HepG2 (cell line): ENCODE data around the gene RNF150. TPM values are rescaled to one million over a fixed set of nuclear protein-coding genes. Genes with fewer than 3 reads are reported as not detected.

Source experiments
- ATAC-seq: fragments of 200-7000 bp; cut with Tn5 transposase; 3 replicates; pipeline ENCODE4 v1.9.1; 2020; ENCODE audit warnings: mild to moderate bottlenecking, moderate library complexity
- BruUV-seq: library from RNA; stranded (reverse); fragments of 400-500 nt; replicated peaks from 2 replicates; lab custom pipeline; 2021; lab: Mats Ljungman, UMichigan
- CTCF ChIA-PET: fragments of 300-600 bp; formaldehyde crosslinking; extraction: SDS; loops from one replicate; lab custom pipeline; 2021; ENCODE audit warnings: low total read pairs, inconsistent platforms, low intra/inter-chr PET ratio; lab: Yijun Ruan, JAX
- POLR2A ChIA-PET: fragments of 350-600 bp; sonication (Branson Sonifier 250); formaldehyde crosslinking; loops from one replicate; lab custom pipeline; 2020; ENCODE audit warnings: antibody characterized with exemption, inconsistent platforms; lab: Yijun Ruan, JAX
- DNase-seq: peaks from one replicate; pipeline ENCODE4 v3.0.0-alpha.2; 2015; ENCODE audit warnings: low spot score
- FAIRE-seq: peaks from 3 replicates; lab custom pipeline; 2011; peaks lifted over from hg19 to GRCh38; lab: Jason Lieb, UNC
- H2AFZ ChIP-seq: one replicate; pipeline ENCODE4 v1.6.1; 2011; ENCODE audit warnings: low read length, inconsistent platforms
- H3K27ac ChIP-seq: fragments of 300-600 bp; 3 replicates; pipeline ENCODE4 v1.8.0; 2011; ENCODE audit warnings: mixed run types, mild to moderate bottlenecking, mixed read lengths, low read length, inconsistent platforms; ENCODE audit not compliant: insufficient read depth; ENCODE audit errors: extremely low read length
- H3K27me3 ChIP-seq, 2 experiments: fragments of 200-600 bp in 1 of 2; 2 replicates in 1 of 2; 3 replicates in 1 of 2; pipeline versions ENCODE4 v1.6.0 to v1.8.0; 2011; ENCODE audit warnings: low read length in 2 of 2, mild to moderate bottlenecking in 2 of 2, moderate library complexity in 2 of 2, inconsistent platforms in 1 of 2; ENCODE audit not compliant: insufficient read depth in 2 of 2, control insufficient read depth in 1 of 2
- H3K36me3 ChIP-seq, 2 experiments: fragments of 200-600 bp in 1 of 2; replicated peaks in 1 of 2; 2 replicates in 1 of 2; 3 replicates in 1 of 2; pipeline versions ENCODE4 v1.5.1 to v1.8.0; 2011; ENCODE audit warnings: low read length in 2 of 2, inconsistent platforms in 1 of 2; ENCODE audit not compliant: insufficient read depth in 2 of 2, control insufficient read depth in 1 of 2
- H3K4me1 ChIP-seq: 2 replicates; pipeline ENCODE4 v1.5.1; 2012; ENCODE audit warnings: low read length, inconsistent platforms; ENCODE audit not compliant: insufficient read depth
- H3K4me2 ChIP-seq: 2 replicates; pipeline ENCODE4 v1.6.0; 2011; ENCODE audit warnings: low read depth, low read length, inconsistent platforms
- H3K4me3 ChIP-seq, 3 experiments: fragments of 200-600 bp in 1 of 3; sonication (generic), shearing (Covaris generic) in 1 of 3; replicated peaks in 1 of 3; 2 replicates each; pipeline ENCODE4 v1.5.1; 2011 to 2016; ENCODE audit warnings: low read length in 3 of 3, inconsistent platforms in 2 of 3, low read depth in 2 of 3, mild to moderate bottlenecking in 2 of 3, control low read depth in 1 of 3, mixed read lengths in 1 of 3; ENCODE audit not compliant: insufficient read depth in 1 of 3
- H3K79me2 ChIP-seq: one replicate; pipeline ENCODE4 v1.6.1; 2011; ENCODE audit warnings: low read length, inconsistent platforms; ENCODE audit not compliant: insufficient read depth
- H3K9ac ChIP-seq: 2 replicates; pipeline ENCODE4 v1.6.0; 2011; ENCODE audit warnings: mild to moderate bottlenecking, low read depth, low read length, inconsistent platforms; ENCODE audit not compliant: insufficient read depth
- H3K9me3 ChIP-seq: 2 replicates; pipeline ENCODE4 v1.5.1; 2012; ENCODE audit warnings: mild to moderate bottlenecking, low read length
- H4K20me1 ChIP-seq: 2 replicates; pipeline ENCODE4 v1.6.0; 2011; ENCODE audit warnings: inconsistent platforms, mild to moderate bottlenecking, low read length, moderate library complexity; ENCODE audit not compliant: insufficient read depth
- ATRX ChIP-seq: sonication (generic); formaldehyde crosslinking; IDR thresholded peaks from 2 replicates; pipeline ENCODE4 v1.4.0; 2020; ENCODE audit warnings: missing genetic modification reagents, borderline replicate concordance
- BORCS8-MEF2B ChIP-seq: sonication (generic); formaldehyde crosslinking; IDR thresholded peaks from 2 replicates; pipeline ENCODE4 v1.8.0; 2022; ENCODE audit warnings: mild to moderate bottlenecking, missing genetic modification reagents
- DNMT1 ChIP-seq: sonication (generic); formaldehyde crosslinking; IDR thresholded peaks from 2 replicates; pipeline ENCODE4 v1.5.1; 2020; ENCODE audit warnings: mild to moderate bottlenecking, missing genetic modification reagents
- GATAD1 ChIP-seq: IDR thresholded peaks from 2 replicates; pipeline ENCODE4 v1.6.1; 2016; ENCODE audit warnings: missing genetic modification reagents, missing compliant biosample characterization
- PCBP1 ChIP-seq: fragments of 200-400 bp; formaldehyde crosslinking; IDR thresholded peaks from 2 replicates; pipeline ENCODE4 v1.6.1; 2017; ENCODE audit warnings: mild to moderate bottlenecking, low read depth, low read length, borderline replicate concordance
- SMYD3 ChIP-seq: sonication (generic); formaldehyde crosslinking; IDR thresholded peaks from 2 replicates; pipeline ENCODE4 v1.8.1; 2023; ENCODE audit warnings: mild to moderate bottlenecking, missing genetic modification reagents
- SP140L ChIP-seq: sonication (generic); formaldehyde crosslinking; IDR thresholded peaks from 2 replicates; pipeline ENCODE4 v1.4.0; 2020; ENCODE audit warnings: missing genetic modification reagents, borderline replicate concordance
- ZNF138 ChIP-seq: sonication (generic); formaldehyde crosslinking; IDR thresholded peaks from 2 replicates; pipeline ENCODE4 v1.5.0; 2020; ENCODE audit warnings: mild to moderate bottlenecking, low read depth, missing genetic modification reagents
- ZNF615 ChIP-seq: sonication (generic); formaldehyde crosslinking; IDR thresholded peaks from 2 replicates; pipeline ENCODE4 v1.5.0; 2020; ENCODE audit warnings: mild to moderate bottlenecking, missing genetic modification reagents, borderline replicate concordance
- WGBS: methylation state at CpG from one replicate; pipeline ENCODE4 v1.1.6; 2017; ENCODE audit warnings: low lambda C conversion rate; 5-methylcytosine and 5-hydroxymethylcytosine counted together
- in situ Hi-C: cut with HindIII; loops from 2 replicates; pipeline ENCODE4 v1.10.0; 2017; ENCODE audit warnings: low pct_unique_long_range_greater_than_20kb; ENCODE audit not compliant: extremely low pct_ligation_motif_present
- intact Hi-C: fragments of 100-400 bp; cut with micrococcal nuclease; formaldehyde crosslinking; loops from one replicate; pipeline ENCODE4 v1.10.0; 2022; ENCODE audit not compliant: unreplicated experiment
- polyA plus RNA-seq, 8 experiments: library from polyadenylated mRNA; depleted of rRNA in 3 of 8; stranded (reverse) in 7 of 8; unstranded in 1 of 8; fragments of >200 nt; fragmentation: Illumina TruSeq in 4 of 8; extraction: Trizol in 4 of 8; gene quantifications; 2 replicates each; pipeline versions ENCODE4 v1.2.1 to v1.2.3, GENCODE V29; 2011 to 2016; ENCODE audit warnings: low read depth in 4 of 8, missing spikeins in 1 of 8, mixed read lengths in 1 of 8; ENCODE audit not compliant: insufficient read depth in 1 of 8
- total RNA-seq, 5 experiments: library from RNA; depleted of rRNA; stranded (reverse); fragments of >200 nt; fragmentation: Illumina TruSeq; extraction: Trizol; gene quantifications; 2 replicates each; pipeline ENCODE4 v1.2.3, GENCODE V29; 2016; ENCODE audit warnings: low read depth in 1 of 5
- TF ChIP-seq, protein P1 (sequence below): sonication (generic); formaldehyde crosslinking; IDR thresholded peaks from one replicate; pipeline ENCODE4 v1.5.1; 2020; ENCODE audit warnings: mild to moderate bottlenecking, missing genetic modification reagents; ENCODE audit errors: not compliant biosample characterization
- TF ChIP-seq, protein P2 (sequence below): sonication (generic); formaldehyde crosslinking; conservative IDR thresholded peaks from 2 replicates; pipeline ENCODE4 v1.4.0; 2020; ENCODE audit warnings: missing genetic modification reagents
- TF ChIP-seq, protein P3 (sequence below): IDR thresholded peaks from 2 replicates; pipeline ENCODE4 v1.6.1; 2012; ENCODE audit warnings: low read depth, low read length, improper control_type of control experiment

Gene RNF150
- total and polyA plus RNA-seq, 2 of the 13 experiments (the other 11 are each of a cell fraction or from before 2014, with no cell fraction given): 0.02 to 0.03 TPM

DNA sequence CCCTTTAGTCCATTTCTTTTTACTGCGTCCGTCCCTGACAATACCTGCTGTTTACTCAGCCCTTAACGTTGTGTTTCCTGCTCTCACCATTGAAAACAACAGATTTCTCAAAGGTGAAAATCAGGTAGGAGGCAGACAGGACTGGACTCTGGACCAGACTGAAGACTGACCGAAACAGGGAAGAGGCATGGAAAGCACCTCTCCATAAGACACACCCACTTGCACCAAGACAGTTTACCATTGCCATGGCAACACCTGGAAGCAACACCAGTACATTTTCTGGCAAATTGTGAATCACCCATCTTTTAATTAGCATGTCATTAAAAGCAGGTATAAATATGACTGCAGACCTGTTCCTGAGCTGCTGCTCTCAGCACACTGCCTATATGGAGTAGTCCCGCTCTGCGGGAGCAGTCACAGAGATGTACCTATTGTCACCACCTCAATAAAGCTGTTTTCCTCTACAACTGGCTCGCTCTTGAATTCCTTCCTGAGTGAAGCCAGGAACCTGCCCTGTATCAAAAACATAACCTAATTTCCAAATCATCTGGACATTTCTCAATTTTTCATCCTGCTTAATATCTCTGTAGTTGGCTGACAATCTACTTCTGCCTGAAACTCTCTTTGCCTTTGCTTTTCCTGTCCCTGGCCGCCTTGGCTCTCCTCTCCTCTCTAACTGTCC is 117.0 kb downstream of the RNF150 start:
- in situ Hi-C loops (no loop called here), intact Hi-C loops (no loop called here)
- no peak for FAIRE-seq
- TF ChIP-seq SP140L (CRISPR knock-in tag): no peak
- TF ChIP-seq SMYD3: no peak
- TF ChIP-seq, protein P1, sequence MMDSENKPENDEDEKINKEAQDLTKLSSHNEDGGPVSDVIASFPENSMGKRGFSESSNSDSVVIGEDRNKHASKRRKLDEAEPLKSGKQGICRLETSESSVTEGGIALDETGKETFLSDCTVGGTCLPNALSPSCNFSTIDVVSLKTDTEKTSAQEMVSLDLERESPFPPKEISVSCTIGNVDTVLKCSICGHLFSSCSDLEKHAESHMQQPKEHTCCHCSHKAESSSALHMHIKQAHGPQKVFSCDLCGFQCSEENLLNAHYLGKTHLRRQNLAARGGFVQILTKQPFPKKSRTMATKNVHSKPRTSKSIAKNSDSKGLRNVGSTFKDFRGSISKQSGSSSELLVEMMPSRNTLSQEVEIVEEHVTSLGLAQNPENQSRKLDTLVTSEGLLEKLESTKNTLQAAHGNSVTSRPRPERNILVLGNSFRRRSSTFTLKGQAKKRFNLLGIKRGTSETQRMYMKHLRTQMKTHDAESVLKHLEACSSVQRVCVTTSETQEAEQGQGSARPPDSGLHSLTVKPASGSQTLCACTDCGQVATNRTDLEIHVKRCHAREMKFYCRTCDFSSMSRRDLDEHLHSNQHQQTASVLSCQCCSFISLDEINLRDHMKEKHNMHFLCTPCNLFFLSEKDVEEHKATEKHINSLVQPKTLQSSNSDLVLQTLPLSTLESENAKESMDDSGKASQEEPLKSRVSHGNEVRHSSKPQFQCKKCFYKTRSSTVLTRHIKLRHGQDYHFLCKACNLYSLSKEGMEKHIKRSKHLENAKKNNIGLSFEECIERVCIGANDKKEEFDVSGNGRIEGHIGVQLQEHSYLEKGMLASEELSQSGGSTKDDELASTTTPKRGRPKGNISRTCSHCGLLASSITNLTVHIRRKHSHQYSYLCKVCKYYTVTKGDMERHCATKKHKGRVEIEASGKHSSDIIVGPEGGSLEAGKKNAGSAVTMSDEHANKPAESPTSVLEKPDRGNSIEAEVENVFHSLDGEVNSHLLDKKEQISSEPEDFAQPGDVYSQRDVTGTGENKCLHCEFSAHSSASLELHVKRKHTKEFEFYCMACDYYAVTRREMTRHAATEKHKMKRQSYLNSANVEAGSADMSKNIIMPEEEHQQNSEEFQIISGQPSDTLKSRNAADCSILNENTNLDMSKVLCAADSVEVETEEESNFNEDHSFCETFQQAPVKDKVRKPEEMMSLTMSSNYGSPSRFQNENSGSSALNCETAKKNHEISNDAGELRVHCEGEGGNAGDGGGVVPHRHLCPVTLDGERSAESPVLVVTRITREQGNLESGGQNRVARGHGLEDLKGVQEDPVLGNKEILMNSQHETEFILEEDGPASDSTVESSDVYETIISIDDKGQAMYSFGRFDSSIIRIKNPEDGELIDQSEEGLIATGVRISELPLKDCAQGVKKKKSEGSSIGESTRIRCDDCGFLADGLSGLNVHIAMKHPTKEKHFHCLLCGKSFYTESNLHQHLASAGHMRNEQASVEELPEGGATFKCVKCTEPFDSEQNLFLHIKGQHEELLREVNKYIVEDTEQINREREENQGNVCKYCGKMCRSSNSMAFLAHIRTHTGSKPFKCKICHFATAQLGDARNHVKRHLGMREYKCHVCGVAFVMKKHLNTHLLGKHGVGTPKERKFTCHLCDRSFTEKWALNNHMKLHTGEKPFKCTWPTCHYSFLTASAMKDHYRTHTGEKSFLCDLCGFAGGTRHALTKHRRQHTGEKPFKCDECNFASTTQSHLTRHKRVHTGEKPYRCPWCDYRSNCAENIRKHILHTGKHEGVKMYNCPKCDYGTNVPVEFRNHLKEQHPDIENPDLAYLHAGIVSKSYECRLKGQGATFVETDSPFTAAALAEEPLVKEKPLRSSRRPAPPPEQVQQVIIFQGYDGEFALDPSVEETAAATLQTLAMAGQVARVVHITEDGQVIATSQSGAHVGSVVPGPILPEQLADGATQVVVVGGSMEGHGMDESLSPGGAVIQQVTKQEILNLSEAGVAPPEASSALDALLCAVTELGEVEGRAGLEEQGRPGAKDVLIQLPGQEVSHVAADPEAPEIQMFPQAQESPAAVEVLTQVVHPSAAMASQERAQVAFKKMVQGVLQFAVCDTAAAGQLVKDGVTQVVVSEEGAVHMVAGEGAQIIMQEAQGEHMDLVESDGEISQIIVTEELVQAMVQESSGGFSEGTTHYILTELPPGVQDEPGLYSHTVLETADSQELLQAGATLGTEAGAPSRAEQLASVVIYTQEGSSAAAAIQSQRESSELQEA: no peak
- TF ChIP-seq ZNF138 (CRISPR knock-in tag): no peak
- no peak for TF ChIP-seq ATRX (CRISPR knock-in tag)
- TF ChIP-seq PCBP1: no peak
- no peak for TF ChIP-seq DNMT1 (CRISPR knock-in tag)
- TF ChIP-seq GATAD1 (CRISPR knock-in tag): no peak
- TF ChIP-seq, protein P2, sequence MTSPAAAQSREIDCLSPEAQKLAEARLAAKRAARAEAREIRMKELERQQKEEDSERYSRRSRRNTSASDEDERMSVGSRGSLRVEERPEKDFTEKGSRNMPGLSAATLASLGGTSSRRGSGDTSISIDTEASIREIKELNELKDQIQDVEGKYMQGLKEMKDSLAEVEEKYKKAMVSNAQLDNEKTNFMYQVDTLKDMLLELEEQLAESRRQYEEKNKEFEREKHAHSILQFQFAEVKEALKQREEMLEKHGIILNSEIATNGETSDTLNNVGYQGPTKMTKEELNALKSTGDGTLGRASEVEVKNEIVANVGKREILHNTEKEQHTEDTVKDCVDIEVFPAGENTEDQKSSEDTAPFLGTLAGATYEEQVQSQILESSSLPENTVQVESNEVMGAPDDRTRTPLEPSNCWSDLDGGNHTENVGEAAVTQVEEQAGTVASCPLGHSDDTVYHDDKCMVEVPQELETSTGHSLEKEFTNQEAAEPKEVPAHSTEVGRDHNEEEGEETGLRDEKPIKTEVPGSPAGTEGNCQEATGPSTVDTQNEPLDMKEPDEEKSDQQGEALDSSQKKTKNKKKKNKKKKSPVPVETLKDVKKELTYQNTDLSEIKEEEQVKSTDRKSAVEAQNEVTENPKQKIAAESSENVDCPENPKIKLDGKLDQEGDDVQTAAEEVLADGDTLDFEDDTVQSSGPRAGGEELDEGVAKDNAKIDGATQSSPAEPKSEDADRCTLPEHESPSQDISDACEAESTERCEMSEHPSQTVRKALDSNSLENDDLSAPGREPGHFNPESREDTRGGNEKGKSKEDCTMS (CRISPR knock-in tag): no peak
- TF ChIP-seq ZNF615 (CRISPR knock-in tag): no peak
- TF ChIP-seq, protein P3, sequence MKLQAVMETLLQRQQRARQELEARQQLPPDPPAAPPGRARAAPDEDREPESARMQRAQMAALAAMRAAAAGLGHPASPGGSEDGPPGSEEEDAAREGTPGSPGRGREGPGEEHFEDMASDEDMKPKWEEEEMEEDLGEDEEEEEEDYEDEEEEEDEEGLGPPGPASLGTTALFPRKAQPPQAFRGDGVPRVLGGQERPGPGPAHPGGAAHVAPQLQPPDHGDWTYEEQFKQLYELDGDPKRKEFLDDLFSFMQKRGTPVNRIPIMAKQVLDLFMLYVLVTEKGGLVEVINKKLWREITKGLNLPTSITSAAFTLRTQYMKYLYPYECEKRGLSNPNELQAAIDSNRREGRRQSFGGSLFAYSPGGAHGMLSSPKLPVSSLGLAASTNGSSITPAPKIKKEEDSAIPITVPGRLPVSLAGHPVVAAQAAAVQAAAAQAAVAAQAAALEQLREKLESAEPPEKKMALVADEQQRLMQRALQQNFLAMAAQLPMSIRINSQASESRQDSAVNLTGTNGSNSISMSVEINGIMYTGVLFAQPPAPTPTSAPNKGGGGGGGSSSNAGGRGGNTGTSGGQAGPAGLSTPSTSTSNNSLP: no peak
- no peak for TF ChIP-seq BORCS8-MEF2B (CRISPR knock-in tag)

More for the DNA sequence above, 117.0 kb downstream of the RNF150 start:
- 20% methylated on average over 8 of the region's 8 CpGs for WGBS
- Histone ChIP-seq H3K4me2 (no peak overlapping the region), H2AFZ (no peak overlapping the region), H3K27me3 (no peaks in the 10 kb centered on the region), H3K9me3 (no peaks in the 10 kb centered on the region), H3K4me1 (no peaks in the 10 kb centered on the region), H3K27ac (no peak overlapping the region), H3K79me2 (no peaks in the 10 kb centered on the region), H3K9ac (no peak overlapping the region), H4K20me1 (no peaks in the 10 kb centered on the region), H3K36me3 (no peaks in the 10 kb centered on the region), H3K4me3 (no peak overlapping the region)
- no TSS peak for BruUV-seq
- ATAC-seq (no peak), DNase-seq (no peak)
- POLR2A ChIA-PET: no interaction called here
- CTCF ChIA-PET: no interaction called here
